ENCODE results near the gene SYT7. TPM values are rescaled to one million over a fixed set of nuclear protein-coding genes. Genes with fewer than 3 reads are reported as not detected.

The SYT7 gene
- total RNA-seq, 3 donors from 2014 or later (not counting 1 experiment from before 2014, with no cell fraction given): 0.07 TPM; not detected in 2

DNA sequence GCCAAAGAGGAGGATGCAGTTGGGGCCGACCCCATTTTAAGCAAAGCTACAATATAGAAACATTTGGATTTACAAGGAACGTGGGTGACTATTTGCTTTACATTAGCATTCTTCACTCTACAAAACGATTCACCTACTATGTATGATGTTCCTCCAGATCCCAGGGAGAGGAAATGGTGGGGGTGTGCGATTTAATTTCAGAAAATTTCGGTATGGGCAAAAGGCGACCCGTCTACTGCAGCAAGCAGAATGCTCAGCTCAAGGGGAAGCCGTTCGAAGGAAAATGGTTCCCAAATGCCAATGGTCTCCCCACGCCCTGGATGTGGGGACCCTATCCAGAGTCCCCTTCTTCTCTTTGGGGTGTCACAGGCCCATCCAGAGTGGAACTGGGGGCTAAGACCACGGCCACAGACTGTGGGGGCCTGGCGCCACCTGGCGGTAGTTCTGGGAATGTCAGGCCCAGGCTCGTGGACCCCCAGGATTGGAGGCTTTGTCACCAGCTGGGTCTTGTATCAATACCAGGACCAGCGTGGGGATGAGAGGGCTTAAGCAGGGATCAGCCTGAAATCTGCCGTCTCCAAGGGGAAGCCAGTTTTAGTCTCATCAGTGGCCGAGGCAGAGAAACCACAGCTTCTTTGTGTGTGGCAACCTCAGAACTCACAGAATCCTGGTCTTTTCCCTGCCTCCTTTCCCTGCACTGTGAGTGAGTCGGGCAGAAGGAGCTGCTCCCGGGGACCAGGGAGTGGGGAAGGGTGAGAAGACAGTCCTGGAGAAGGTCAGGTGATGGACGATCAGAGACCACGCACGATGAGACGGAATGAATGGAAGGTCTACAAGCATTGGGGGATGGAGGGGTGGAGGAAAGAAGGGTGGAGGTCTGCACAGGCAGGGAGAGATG lies 64.0 kb downstream of the SYT7 start:
- Histone ChIP-seq H3K36me3 (ENCODE audit: control insufficient read depth, insufficient read depth, low read length) (no peaks in the 10 kb centered on the region), H3K27me3 (ENCODE audit: control insufficient read depth, insufficient read depth, low read length) (no peaks in the 10 kb centered on the region), H3K4me3 (ENCODE audit: low read length) (no peak overlapping the region), H3K9me3 (ENCODE audit: control insufficient read depth, insufficient read depth, low read length) (no peaks in the 10 kb centered on the region), H3K4me1 (ENCODE audit: control insufficient read depth, insufficient read depth, low read length) (peaks cover 11% of the 10 kb centered on the region), H3K27ac (ENCODE audit: low read length) (no peak overlapping the region)
- H3K4me3 Mint-ChIP-seq: peak overlapping the region; percentile 25
- peaks cover 9 to 18% of the 10 kb centered on the region in 2 donors for H3K27me3 Mint-ChIP-seq (ENCODE audit: low read depth in 2 of 2)
- TF ChIP-seq CTCF (IDR thresholded peaks at IDR 0.05): peak; percentile 89
- H3K36me3 Mint-ChIP-seq: no peaks in the 10 kb centered on the region
- intact Hi-C loops (cut with micrococcal nuclease): loop anchor here (1.0 to 2.0 kb wide), 2 partner anchors 40 to 70 kb away; no protein-coding TSS in a partner anchor
- 19% methylated on average over 21 of the region's 23 CpGs for WGBS (ENCODE audit: insufficient coverage)
- H3K27ac Mint-ChIP-seq: no peak overlapping the region
- DNase-seq (peak; percentile 57 to 76), ATAC-seq (peak; percentile 69 to 87 (median 75))
- no peaks in the 10 kb centered on the region for H3K9me3 Mint-ChIP-seq
- H3K4me1 Mint-ChIP-seq: peaks cover 8 to 12% of the 10 kb centered on the region in 2 donors

GRCh38 chr11:61516191-61516590 lies 64.7 kb downstream of the SYT7 start:
- H3K36me3 ChIP-seq (ENCODE audit: control insufficient read depth, insufficient read depth, low read length): no peaks in the 10 kb centered on the region
- no peak overlapping the region for H3K27ac Mint-ChIP-seq
- ATAC-seq (peak in 1 of 3 donors; percentile 17), DNase-seq (no peak)
- WGBS (ENCODE audit: insufficient coverage): 29% methylated on average over 19 of the region's 22 CpGs
- peak overlapping the region; percentile 25 for H3K4me3 Mint-ChIP-seq
- no peak overlapping the region for H3K27ac ChIP-seq (ENCODE audit: low read length)
- H3K27me3 Mint-ChIP-seq (ENCODE audit: low read depth in 2 of 2): peaks cover 14 to 22% of the 10 kb centered on the region in 2 donors
- intact Hi-C loops (cut with micrococcal nuclease): loop anchor here (2.0 kb wide), 1 partner anchor 69 kb away; no protein-coding TSS in a partner anchor
- TF ChIP-seq CTCF (IDR thresholded peaks at IDR 0.05): no peak
- no peaks in the 10 kb centered on the region for H3K9me3 ChIP-seq (ENCODE audit: control insufficient read depth, insufficient read depth, low read length)
- H3K4me3 ChIP-seq (ENCODE audit: low read length): no peak overlapping the region
- H3K9me3 Mint-ChIP-seq: no peaks in the 10 kb centered on the region
- H3K4me1 ChIP-seq (ENCODE audit: control insufficient read depth, insufficient read depth, low read length): peaks cover 11% of the 10 kb centered on the region
- H3K4me1 Mint-ChIP-seq: peaks cover 8 to 12% of the 10 kb centered on the region in 2 donors
- H3K36me3 Mint-ChIP-seq: no peaks in the 10 kb centered on the region
- H3K27me3 ChIP-seq (ENCODE audit: control insufficient read depth, insufficient read depth, low read length): no peaks in the 10 kb centered on the region

DNA sequence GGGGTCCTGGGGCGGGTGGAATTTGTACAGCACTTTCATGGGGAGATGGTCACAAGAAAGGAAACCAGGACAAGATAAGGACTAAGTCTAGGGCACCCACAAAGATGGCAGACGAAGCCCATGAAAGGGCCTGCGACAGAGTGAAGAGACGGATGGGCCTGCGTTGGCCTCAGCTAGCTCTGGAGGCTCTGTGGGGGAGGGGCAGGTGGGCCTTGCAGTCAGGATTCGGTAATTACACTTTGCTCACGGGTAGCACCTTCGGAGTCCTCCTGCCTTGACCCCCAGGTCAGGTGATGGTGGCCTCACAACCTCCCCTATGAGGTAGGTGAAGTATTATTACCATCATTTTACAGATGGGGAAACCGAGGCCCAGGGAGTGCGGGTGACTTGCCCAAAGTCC lies 65.2 kb downstream of the SYT7 start:
- Histone ChIP-seq H3K27me3 (ENCODE audit: control insufficient read depth, insufficient read depth, low read length) (no peaks in the 10 kb centered on the region), H3K4me3 (ENCODE audit: low read length) (no peak overlapping the region), H3K27ac (ENCODE audit: low read length) (no peak overlapping the region), H3K36me3 (ENCODE audit: control insufficient read depth, insufficient read depth, low read length) (no peaks in the 10 kb centered on the region), H3K9me3 (ENCODE audit: control insufficient read depth, insufficient read depth, low read length) (no peaks in the 10 kb centered on the region), H3K4me1 (ENCODE audit: control insufficient read depth, insufficient read depth, low read length) (peaks cover 11% of the 10 kb centered on the region)
- no peak overlapping the region for H3K27ac Mint-ChIP-seq
- WGBS (ENCODE audit: insufficient coverage): 94% methylated on average over 6 of the region's 10 CpGs
- no peaks in the 10 kb centered on the region for H3K9me3 Mint-ChIP-seq
- peaks cover 8 to 12% of the 10 kb centered on the region in 2 donors for H3K4me1 Mint-ChIP-seq
- no peaks in the 10 kb centered on the region for H3K36me3 Mint-ChIP-seq
- ATAC-seq: no peak
- no peak overlapping the region for H3K4me3 Mint-ChIP-seq
- DNase-seq: no peak
- intact Hi-C loops (cut with micrococcal nuclease): loop anchor here (2.0 kb wide), 1 partner anchor 69 kb away; no protein-coding TSS in a partner anchor
- H3K27me3 Mint-ChIP-seq (ENCODE audit: low read depth in 2 of 2): peaks cover 16 to 27% of the 10 kb centered on the region in 2 donors
- no peak for TF ChIP-seq CTCF (IDR thresholded peaks at IDR 0.05)

Data from natural killer cell (primary cell).